ENCODE data around the gene DAAM2.

DNA sequence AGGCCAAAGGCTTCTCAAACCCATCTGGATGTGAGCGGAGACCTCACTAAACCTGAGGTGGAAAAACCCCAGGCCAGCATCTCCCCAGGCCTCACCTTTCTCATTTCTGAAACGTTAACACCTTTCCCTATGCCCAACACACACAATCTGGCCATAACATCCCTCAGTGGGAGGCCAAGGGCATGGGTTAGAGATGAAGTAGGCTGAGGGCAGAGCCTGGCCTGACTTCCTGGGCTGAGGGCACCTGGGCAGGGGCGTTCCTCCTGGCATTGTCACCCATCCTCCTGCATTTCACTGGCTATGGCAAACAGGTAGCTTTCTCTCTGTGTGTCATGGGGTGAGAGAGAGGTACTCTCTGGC lies 133.7 kb downstream of the DAAM2 start:
- TF ChIP-seq CTCF (IDR thresholded peaks at IDR 0.05) = no peak
- no peak for TF ChIP-seq POLR2A (IDR thresholded peaks at IDR 0.05)

All from right lobe of liver (tissue), 4 donors.